Measurements from ENCODE around the gene CYP3A5.

GRCh38 chr7:99667179-99667578 is 12.6 kb downstream of the CYP3A5 start:
- TF ChIP-seq EZH2 (IDR thresholded peaks at IDR 0.05; ENCODE audit: borderline replicate concordance, low read depth, low read length, poor library complexity, severe bottlenecking) = no peak
- no peak for TF ChIP-seq CTCF (conservative IDR thresholded peaks at IDR 0.05; ENCODE audit: low read depth, low read length)
